HG02798 (cell line): ENCODE data around the gene NOX1.
"Not testable (repeated sequence)": the region's sequence is repeated elsewhere in the genome, so short reads cannot be mapped to it uniquely, and the experiment has no call there.

Experiments
- ATAC-seq: cut with Tn5 transposase; IDR thresholded peaks from one replicate; pipeline ENCODE4 v1.9.1; 2021; ENCODE audit warnings: mild to moderate bottlenecking; ENCODE audit not compliant: unreplicated experiment, poor library complexity

Gene NOX1

GRCh38 chrX:100819837-100820666 lies 54.1 kb downstream of the NOX1 start, which contains the start of gene CSTF2:
Gene CSTF2 (plus strand): TSS chrX:100820391. CDS start chrX:100820417, 26 bp downstream.
- ATAC-seq = peak; percentile 100

- no peak for ATAC-seq
Measured at GRCh38 chrX:100819534-100819836, 54.7 kb downstream of the NOX1 start.

- no peak for ATAC-seq
Measured at GRCh38 chrX:100817340-100817739, 56.8 kb downstream of the NOX1 start.

GRCh38 chrX:100812216-100813158 lies 61.7 kb downstream of the NOX1 start:
- no peak for ATAC-seq

GRCh38 chrX:100808265-100808664 lies 65.9 kb downstream of the NOX1 start:
- ATAC-seq = not testable (repeated sequence)

- no peak for ATAC-seq
Measured at GRCh38 chrX:100804780-100805179, 69.4 kb downstream of the NOX1 start.

GRCh38 chrX:100802843-100803242 lies 71.3 kb downstream of the NOX1 start:
- no peak for ATAC-seq

- ATAC-seq = no peak
Measured at GRCh38 chrX:100798484-100799214, 75.5 kb downstream of the NOX1 start.

GRCh38 chrX:100797359-100797758 lies 76.8 kb downstream of the NOX1 start:
- no peak for ATAC-seq

- not testable (repeated sequence) for ATAC-seq
Measured at GRCh38 chrX:100796371-100796770, 77.8 kb downstream of the NOX1 start.
